OCI-LY3 (cell line): ENCODE results near the gene OR2AE1.
"Not testable (repeated sequence)": the region's sequence is repeated elsewhere in the genome, so short reads cannot be mapped to it uniquely, and the experiment has no call there.

ENCODE experiments used
- H2AFZ ChIP-seq: fragments of 200-600, 300-600 bp; shearing (Covaris generic); 2 replicates; pipeline ENCODE4 v1.6.0; 2014; ENCODE audit warnings: antibody characterized with exemption, low read depth, low read length
- H3K27ac ChIP-seq: fragments of 200-600, 300-600 bp; sonication (generic); 2 replicates; pipeline ENCODE4 v1.5.1; 2014; ENCODE audit warnings: mild to moderate bottlenecking, low read length, moderate library complexity, mixed read lengths
- H3K27me3 ChIP-seq: fragments of 200-600, 300-600 bp; sonication (generic); 2 replicates; pipeline ENCODE4 v1.6.1; 2014; ENCODE audit warnings: low read depth, low read length, mixed read lengths
- H3K36me3 ChIP-seq: fragments of 200-600, 300-600 bp; sonication (generic); replicated peaks from 2 replicates; pipeline ENCODE3; 2014; ENCODE audit warnings: low read depth, low read length, mixed read lengths
- H3K4me1 ChIP-seq: fragments of 300-600, 200-600 bp; sonication (generic); 2 replicates; pipeline ENCODE4 v1.6.1; 2014; ENCODE audit warnings: low read length, mixed read lengths
- H3K4me2 ChIP-seq: fragments of 200-600, 300-600 bp; sonication (generic); 2 replicates; pipeline ENCODE4 v1.6.1; 2014; ENCODE audit warnings: low read length, mixed read lengths
- H3K4me3 ChIP-seq: fragments of 300-600, 200-600 bp; sonication (generic); 2 replicates; pipeline ENCODE4 v1.5.1; 2014; ENCODE audit warnings: antibody characterized with exemption, mild to moderate bottlenecking, low read length, moderate library complexity
- H3K79me2 ChIP-seq: fragments of 300-600, 200-600 bp; shearing (Covaris generic); 2 replicates; pipeline ENCODE4 v1.6.1; 2014; ENCODE audit warnings: mild to moderate bottlenecking, low read length, mixed read lengths
- H3K9ac ChIP-seq: fragments of 300-600, 200-600 bp; shearing (Covaris generic); 2 replicates; pipeline ENCODE4 v1.6.0; 2014; ENCODE audit warnings: mild to moderate bottlenecking, low read length, moderate library complexity
- H3K9me3 ChIP-seq: fragments of 200-600, 300-600 bp; shearing (Covaris generic); 2 replicates; pipeline ENCODE4 v1.6.1; 2014; ENCODE audit warnings: low read length, mixed read lengths; ENCODE audit not compliant: insufficient read depth
- H4K20me1 ChIP-seq: fragments of 200-600, 300-600 bp; sonication (generic); 2 replicates; pipeline ENCODE4 v1.6.1; 2016; ENCODE audit warnings: low read length, mixed read lengths; ENCODE audit not compliant: insufficient read depth
- EZH2phosphoT487 ChIP-seq: fragments of 200-600 bp; shearing (Covaris generic); IDR thresholded peaks from 2 replicates; pipeline ENCODE4 v1.6.1; 2018; ENCODE audit warnings: antibody characterized with exemption, mixed run types, low read depth
- TF ChIP-seq, protein P1 (sequence below): fragments of 200-600, 300-600 bp; sonication (generic); IDR thresholded peaks from 2 replicates; pipeline ENCODE4 v1.5.1; 2014; ENCODE audit warnings: antibody characterized with exemption, low read length, low read depth

OR2AE1 gene

DNA sequence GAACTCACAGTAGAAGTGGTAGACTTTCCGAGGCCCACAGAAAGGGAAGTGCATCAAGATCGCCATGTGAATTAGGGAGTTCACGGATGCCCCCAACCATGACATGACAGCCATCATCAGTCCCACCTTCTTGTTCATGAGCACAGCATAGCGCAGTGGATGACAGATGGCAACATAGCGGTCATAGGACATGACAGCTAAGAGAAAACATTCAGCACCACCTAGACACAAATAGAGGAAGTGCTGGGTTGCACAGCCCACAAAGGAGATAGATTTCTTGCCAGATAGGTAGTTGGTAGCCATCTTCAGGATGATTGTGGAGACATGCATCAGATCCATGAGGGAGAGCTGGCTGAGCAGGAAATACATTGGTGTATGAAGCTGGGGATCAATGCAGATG, 342 bp downstream of the OR2AE1 start:
- Histone ChIP-seq H3K4me1 (no peaks in the 10 kb centered on the region), H3K79me2 (no peaks in the 10 kb centered on the region), H3K9me3 (no peaks in the 10 kb centered on the region), H3K9ac (no peak overlapping the region), H3K4me2 (no peak overlapping the region), H3K36me3 (no peaks in the 10 kb centered on the region), H3K4me3 (no peak overlapping the region), H2AFZ (no peak overlapping the region), H3K27me3 (no peaks in the 10 kb centered on the region), H3K27ac (no peak overlapping the region), H4K20me1 (no peaks in the 10 kb centered on the region)
- TF ChIP-seq, protein P1, sequence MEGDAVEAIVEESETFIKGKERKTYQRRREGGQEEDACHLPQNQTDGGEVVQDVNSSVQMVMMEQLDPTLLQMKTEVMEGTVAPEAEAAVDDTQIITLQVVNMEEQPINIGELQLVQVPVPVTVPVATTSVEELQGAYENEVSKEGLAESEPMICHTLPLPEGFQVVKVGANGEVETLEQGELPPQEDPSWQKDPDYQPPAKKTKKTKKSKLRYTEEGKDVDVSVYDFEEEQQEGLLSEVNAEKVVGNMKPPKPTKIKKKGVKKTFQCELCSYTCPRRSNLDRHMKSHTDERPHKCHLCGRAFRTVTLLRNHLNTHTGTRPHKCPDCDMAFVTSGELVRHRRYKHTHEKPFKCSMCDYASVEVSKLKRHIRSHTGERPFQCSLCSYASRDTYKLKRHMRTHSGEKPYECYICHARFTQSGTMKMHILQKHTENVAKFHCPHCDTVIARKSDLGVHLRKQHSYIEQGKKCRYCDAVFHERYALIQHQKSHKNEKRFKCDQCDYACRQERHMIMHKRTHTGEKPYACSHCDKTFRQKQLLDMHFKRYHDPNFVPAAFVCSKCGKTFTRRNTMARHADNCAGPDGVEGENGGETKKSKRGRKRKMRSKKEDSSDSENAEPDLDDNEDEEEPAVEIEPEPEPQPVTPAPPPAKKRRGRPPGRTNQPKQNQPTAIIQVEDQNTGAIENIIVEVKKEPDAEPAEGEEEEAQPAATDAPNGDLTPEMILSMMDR = no peak
- no peak for TF ChIP-seq EZH2phosphoT487

DNA sequence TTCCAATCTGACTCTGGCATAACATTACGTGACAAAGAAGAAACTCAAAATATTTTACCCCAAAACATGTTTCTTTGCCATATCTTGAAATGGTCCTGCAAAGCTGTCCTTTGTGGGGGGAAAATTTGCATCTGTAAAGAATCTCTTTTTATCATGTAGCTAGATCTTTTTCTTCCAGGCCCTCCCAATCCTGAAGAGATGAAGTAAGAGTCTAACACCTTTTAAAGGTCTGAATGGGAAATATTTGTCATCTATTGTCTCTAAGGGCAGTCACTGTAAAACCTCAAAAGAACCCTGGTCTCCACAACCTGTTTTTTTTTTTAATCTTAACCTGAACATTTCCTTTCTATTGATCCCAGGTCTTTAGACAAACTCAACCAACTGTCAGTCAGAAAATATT, 8.6 kb downstream of the OR2AE1 start:
- Histone ChIP-seq H3K27ac (no peak overlapping the region), H3K4me3 (no peak overlapping the region), H3K27me3 (peaks cover 22% of the 10 kb centered on the region), H3K79me2 (no peaks in the 10 kb centered on the region), H3K4me1 (no peaks in the 10 kb centered on the region), H3K9ac (no peak overlapping the region), H2AFZ (no peak overlapping the region), H3K9me3 (no peaks in the 10 kb centered on the region), H4K20me1 (no peaks in the 10 kb centered on the region), H3K4me2 (no peak overlapping the region), H3K36me3 (no peaks in the 10 kb centered on the region)
- TF ChIP-seq EZH2phosphoT487 = no peak
- TF ChIP-seq, protein P1 = no peak

DNA sequence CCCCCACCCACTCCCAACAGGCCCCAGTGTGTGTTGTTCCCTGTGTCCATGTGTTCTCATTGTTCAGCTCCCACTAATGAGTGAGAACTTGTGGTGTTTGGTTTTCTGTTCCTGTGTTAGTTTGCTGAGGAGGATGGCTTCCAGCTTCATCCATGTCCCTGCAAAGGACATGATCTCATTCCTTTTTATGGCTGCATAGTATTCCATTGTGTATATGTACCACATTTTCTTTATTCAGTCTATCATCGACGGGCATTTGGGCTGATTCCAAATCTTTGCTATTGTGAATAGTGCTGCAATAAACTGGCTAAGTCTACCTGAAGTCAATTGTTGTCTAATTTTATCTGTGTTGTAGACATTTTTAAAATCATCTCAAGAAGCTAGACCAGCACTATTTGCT, 9.4 kb downstream of the OR2AE1 start:
- H3K4me3 ChIP-seq, H3K4me1 ChIP-seq, H3K79me2 ChIP-seq, H3K27ac ChIP-seq, H3K4me2 ChIP-seq, H2AFZ ChIP-seq, H3K9me3 ChIP-seq, H3K36me3 ChIP-seq, H3K9ac ChIP-seq, H4K20me1 ChIP-seq: not testable (repeated sequence)
- H3K27me3 ChIP-seq = peaks cover 25% of the 10 kb centered on the region

DNA sequence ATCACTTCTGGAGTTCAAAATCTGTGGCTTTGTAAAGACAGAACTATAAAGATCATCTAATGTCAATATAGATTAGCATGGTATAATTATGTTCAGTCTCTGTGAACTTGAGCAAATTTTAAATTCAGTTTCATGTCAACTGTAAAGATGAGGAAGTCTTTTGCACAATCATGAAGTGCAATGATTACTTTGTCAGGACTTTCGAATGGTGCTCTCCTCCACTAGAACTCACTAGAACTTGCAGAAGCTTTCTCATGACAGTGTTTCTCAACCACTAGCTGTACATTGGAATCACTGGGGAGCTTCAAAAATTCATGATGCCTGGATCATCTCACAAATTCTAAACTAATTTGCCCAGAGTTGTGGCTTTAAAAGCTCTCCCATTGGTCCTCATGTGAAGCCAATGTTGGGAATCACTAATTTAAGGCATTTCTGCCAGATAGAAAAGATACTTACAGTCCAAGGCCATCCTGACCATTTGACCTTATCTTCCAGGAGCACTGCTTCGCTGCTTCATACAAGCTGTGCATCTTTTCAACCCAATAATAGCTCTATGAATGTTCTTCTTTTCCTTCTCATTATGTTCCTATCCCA, 12.9 kb downstream of the OR2AE1 start:
- peaks cover 29% of the 10 kb centered on the region for H3K27me3 ChIP-seq
- no peaks in the 10 kb centered on the region for H4K20me1 ChIP-seq
- no peak overlapping the region for H2AFZ ChIP-seq
- H3K79me2 ChIP-seq = no peaks in the 10 kb centered on the region
- TF ChIP-seq, protein P1 = no peak
- TF ChIP-seq EZH2phosphoT487 = no peak
- no peak overlapping the region for H3K9ac ChIP-seq
- H3K4me2 ChIP-seq = no peak overlapping the region
- H3K27ac ChIP-seq = no peak overlapping the region
- no peak overlapping the region for H3K4me3 ChIP-seq
- H3K36me3 ChIP-seq = no peaks in the 10 kb centered on the region
- H3K4me1 ChIP-seq = no peaks in the 10 kb centered on the region
- H3K9me3 ChIP-seq = no peaks in the 10 kb centered on the region
